ENCODE results near the gene SMURF1.
"Not testable (repeated sequence)": the region's sequence is repeated elsewhere in the genome, so short reads cannot be mapped to it uniquely, and the experiment has no call there.

The SMURF1 gene

DNA sequence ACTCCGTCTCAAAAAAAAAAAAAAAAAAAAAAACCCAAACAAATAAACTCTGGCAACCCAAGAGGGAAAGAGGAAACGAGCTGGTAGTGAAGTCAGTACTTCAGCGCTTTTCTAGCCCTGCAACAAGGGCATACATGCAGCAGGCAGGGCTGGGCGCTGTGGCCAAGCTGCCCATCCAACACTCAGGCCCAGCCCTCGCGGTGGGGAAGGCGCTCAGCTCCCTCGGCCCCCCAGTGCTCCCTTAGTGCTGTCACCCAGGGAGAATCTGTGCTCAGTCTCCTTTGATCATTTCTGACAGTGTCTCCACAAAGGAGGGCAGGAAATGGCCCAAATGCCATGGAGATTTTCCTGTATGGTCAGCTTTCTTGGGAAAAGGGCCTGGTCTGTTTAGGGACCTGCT is 97.2 kb downstream of the SMURF1 start:
- DNase-seq = no peak

DNA sequence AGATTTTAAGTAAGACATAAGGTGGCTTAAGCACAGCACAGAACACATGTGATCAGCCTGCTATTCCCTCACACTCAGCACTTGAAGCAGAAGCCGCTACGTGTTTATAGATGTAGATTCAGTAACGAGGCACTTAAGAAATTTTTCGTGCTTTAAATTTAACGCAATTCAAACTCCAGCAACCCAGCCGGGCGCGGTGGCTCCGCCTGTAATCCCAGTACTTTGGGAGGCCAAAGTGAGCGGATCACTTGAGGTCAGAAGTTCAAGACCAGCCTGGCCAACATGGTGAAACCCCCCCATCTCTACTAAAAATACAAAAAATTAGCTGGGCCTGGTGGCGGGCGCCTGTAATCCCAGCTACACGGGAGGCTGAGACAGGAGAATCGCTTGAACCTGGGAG is 97.6 kb downstream of the SMURF1 start:
- not testable (repeated sequence) for DNase-seq

DNA sequence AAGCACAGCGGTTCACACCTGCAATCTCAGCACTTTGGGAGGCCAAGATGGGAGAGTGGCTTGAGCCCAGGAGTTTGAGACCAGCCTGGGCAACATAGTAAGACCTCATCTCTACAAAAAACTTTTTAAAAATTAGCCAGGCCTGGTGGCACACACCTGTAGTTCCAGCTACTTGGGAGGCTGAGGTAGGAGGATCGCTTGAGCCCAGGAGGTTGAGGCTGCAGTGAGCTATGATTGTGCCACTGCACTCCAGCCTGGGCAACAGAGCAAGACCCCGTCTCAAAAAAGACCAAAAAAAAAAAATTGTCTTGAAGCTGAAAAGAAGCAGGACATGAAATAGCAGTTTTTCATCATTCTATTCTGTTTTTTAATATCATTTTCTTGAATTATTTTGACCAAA is 99.0 kb downstream of the SMURF1 start:
- not testable (repeated sequence) for DNase-seq

DNA sequence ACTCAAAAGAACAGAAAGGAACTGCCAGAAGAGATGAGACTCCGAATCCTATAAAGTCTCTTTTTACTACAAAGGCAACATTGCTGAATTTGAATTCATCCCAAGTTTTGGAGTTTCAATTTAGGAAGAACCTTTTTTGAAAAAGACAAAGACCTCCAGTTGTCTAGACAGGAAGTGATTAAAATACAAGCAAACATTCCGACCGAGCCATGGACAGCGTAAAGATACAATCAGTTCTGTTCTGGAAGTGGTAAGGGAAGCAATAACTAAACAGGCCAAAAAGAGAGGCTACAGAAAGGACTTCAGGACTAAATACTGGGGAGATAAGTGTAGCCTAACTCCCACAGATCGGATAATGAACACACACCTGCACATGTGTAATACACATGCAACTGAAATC is 101.0 kb downstream of the SMURF1 start:
- no peak for DNase-seq

DNA sequence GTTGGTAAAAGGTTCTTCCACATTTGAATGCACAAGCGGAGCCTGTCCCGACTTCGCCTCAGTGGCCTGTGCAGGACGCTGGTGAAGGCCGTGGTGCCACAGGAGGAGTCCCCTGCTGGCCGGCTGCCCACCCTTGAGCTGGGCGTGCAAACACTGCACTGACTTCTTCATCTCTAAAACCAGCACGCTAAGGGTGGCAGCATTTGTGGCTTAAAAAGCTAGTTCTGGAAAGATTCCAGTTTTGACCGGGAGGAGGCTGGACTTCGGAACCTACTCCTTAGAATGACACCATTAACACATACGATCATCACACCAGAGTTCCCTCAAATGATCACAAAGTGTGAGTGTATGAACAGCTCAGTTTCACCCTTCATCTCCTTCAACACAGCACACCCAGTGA is 102.4 kb downstream of the SMURF1 start:
- DNase-seq = no peak

DNA sequence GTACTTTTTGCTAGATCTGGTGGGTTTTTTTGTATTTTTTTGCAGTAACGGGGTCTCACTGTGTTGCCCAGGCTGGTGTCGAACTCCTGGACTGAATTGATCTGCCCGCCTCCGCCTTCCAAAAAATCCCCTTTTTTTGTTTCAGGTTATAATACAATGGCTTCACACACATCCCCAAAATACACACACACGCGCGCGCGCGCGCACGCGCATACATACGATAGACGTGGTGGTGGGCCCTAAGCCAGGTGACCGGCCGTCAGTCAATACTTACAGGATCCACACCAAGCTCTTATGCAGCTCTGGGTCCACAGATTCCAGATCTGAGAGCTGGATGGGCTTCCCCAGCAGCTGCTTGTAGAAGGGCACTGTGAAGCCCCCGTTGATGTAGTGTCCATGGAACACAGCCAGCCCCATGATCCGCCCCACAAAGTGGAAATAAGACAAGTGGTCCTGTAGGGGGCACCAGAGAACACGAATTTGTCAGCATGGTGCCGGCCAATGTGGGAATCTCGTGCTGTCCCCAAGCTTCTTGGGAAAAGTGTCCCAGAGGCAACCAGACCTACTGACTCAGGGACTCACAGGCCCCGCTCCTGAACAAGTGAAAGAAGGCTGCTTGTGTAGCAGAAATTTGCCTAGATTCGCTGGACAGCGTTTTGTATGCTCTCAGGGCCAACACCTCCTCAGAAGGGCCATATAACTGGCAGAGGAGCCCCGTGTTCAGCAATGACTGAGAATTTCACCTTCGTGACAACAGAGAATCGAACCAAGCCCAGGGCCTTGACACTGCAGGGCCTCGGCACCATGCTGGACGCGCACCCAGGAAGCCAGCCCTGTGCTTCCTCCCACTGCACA is 103.6 kb downstream of the SMURF1 start:
- peak; percentile 95 for DNase-seq

DNA sequence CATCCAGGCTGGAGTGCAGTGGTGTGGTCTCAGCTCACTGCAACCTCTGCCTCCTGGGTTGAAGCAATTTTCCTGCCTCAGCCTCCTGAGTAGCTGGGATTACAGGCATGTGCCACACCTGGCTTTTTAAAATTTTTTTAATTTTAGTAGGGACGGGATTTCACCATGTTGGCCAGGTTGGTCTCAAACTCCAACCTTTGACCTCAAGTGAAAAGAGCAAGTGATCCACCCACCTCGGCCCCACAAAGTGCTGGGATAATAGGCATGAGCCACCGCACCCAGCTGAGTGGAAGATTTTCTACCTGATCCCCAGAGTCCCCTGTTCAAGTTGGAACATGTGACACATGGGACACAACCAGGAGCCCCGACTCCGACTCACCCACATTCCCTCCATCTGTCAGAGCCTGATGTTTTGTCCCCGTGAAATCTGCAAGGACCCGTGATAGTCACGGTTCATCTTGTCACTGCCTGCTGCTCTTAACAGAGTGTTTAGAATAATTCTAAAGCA is 104.5 kb downstream of the SMURF1 start:
- DNase-seq = no peak

DNA sequence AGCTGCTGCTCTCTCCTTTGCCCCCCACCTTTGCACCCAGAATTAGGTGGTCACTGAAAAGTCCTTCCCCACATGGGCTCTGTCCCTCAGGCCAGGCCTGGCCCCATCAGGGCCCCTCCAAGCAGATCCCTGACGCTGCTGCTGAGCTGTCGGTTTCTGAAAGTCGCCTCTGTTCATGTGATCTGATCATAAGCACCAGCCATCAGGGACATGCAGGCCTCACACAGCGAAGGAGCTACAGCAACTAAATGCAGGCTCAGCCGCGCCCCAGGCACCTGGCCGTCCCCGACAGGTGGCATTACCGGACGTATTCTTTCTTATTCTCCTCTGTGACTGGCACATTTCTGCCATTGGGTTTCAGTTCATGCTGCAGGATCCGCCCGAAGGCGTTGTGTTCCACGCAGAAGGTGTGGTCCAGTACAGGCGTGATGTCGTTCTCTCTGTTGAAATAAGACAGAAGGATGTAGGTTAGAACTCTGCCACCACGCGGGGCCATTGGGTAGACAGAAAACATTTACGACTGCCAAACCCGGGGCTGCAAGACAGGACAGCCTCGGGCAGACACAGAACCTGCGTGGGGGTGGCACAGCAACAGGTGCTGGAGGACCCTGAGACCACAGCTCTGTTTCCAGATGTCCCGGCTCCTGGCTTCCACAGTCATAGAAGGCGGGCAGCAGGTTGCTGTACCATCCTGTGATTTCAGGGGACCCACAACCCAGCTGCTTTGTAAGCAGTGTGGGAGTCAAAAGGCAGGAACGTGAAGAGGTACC is 105.6 kb downstream of the SMURF1 start:
- no peak for DNase-seq

DNA sequence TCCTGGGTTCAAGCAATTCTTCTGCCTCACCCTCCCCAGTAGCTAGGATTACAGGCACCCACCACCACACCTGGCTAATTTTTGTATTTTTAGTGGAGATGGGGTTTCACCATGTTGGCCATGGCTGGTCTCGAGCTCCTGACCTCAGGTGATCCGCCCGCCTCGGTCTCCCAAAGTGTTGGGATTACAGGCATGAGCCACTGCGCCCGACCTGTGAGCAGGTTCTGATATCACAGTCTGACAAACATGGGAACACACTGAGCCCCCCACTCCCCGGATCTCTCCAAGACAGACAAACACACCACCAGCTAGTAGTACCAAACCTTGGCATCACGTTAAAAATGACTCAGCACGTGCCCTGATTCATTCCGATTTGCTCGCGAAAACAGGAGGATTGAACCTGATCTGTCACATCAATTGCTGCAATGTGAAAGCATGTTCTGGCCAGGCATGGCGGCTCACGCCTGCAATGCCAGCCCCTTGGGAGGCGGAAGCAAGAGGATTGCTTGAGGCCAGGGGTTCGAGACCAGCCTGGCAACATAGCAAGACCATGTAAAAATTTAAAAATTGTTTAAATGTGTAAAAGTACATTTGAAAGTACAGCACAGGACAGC is 106.5 kb downstream of the SMURF1 start:
- no peak for DNase-seq

DNA sequence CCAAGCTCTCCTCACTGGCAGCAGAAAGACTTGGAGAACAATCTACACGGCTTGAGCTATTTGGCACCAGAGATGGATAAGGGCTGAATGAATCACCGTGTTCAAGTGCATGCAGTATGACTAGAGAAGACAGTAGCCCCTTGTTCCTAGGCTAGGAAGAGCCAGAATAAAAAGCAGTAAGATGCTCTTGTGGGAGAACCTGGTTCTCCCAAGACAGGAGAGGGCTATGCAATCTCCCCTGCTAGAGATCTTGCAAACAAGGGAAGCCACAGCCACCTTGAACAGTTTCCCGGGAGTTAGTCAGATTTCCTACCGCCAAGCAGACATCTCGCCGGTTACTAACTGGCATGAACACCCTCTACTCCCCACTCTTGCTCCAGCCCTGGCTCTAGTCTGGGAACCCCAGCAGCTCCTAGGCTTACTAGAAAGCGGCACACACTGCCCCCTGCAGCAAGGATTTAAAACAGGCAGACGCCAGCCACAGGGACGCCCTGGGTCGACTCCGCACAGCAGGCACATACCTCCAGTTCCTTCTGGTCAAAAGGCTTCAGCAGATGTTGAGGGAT is 107.3 kb downstream of the SMURF1 start:
- DNase-seq = peak; percentile 11

DNA sequence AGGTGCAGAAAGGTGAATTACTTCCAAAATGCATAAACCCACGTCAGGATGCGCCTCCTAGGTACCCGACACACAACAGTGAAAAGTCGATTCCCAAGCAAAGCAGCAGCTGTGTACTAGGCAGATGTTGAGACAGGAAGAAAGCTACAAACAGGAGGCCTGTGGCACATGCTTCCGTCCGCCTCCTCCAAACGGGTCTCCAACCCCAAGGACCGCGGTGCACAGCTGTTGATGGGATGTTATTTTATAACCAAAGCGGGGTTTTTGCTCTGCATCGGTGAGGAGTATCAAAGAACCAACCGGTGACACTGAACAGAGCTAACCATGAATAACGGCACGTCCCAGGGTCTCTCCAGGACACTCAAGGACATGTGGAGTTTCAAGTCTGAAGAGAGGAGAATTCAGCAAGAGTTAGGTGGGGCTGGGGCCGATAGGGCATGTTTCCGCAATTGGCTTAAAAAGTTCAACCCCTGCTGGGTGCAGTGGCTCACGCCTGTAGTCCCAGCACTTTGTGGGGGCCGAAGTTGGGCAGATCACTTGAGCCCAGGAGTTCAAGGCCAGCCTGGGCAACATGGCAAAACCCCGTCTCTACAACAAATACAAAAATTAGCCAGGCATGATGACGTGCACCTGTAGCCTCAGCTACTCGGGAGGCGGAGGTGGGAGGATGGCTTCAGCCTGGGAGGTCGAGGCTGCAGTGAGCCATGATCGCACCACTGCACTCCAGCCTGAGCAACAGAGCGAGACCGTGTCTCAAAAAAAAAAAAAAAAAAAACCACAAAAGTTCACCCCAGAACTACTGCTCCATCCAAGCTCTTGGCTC is 108.0 kb downstream of the SMURF1 start:
- DNase-seq = no peak

DNA sequence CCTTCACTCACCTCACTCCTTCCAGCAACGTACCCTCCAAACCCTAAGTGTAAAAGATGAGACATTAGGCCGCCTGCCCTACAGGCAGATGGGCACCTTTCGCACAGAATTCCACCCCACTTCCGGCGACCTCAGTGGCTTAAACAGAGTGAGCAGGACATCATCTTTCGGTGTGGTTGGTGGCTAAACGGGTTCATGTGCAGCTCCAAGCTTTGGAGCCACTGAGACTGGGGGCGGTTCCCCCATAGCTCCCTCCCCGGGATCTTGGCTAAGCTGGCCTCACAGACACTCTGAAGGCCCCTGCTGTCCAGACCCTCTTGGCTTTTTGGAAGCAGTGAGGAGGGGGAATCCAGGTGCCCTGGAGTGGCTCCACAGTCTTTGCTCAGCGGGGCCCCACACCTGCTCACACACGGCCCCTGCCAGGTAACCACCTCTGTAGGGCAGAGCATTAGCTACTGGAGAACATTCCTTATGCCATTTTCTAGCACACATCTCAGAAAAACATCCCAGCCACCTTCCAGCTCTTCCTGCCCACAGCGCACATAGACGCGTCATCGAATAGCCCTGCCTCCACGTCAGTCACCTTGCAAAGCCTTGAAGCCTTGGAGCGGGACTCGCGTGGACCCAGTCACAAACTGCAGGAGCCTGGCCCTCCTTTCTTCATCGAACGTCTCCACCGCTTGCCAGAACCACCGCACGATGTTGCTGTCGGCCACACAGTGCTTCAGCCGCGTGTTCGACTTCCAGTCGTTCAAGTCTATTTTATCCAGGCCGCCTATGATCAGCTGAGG is 108.8 kb downstream of the SMURF1 start:
- no peak for DNase-seq

DNA sequence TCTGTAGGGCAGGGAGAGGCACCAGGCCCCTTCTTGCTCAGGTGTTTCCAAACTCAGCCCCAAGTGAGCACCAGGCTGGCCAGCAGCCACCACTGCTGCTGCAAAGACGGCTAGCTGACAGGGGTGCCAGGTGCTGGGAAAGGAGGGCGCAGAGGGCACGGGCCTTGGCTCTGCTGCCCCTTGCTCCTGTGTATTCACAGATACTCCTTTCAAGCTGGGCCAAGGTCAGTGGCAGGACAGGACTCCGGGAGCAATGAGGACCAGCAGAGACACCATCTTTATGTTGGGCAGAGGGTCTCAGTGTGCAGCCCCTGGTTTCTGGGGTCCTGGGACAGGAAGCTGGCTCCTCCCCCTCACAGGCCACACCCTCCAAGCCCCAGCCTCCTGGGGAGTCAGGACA is 110.1 kb downstream of the SMURF1 start:
- DNase-seq = no peak

DNA sequence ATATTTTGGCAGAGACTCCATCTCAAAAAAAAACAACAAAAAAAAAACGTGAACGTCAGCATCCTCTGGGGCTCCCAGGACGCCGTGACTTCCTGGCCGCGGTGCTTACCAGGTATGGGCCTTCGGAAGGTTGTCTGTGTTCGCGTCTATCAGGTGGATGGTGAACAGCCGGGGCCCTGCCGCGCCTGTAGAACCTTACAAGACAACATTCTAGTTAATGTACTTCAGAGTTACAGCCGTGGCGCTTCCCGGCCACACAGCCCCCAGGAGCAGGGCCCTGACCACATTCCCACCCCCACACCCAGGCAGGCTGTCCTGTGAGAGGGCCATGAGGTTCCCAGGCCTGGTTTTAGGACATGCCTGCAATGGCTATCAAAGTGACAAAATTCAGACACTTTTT is 111.0 kb downstream of the SMURF1 start:
- DNase-seq = no peak

DNA sequence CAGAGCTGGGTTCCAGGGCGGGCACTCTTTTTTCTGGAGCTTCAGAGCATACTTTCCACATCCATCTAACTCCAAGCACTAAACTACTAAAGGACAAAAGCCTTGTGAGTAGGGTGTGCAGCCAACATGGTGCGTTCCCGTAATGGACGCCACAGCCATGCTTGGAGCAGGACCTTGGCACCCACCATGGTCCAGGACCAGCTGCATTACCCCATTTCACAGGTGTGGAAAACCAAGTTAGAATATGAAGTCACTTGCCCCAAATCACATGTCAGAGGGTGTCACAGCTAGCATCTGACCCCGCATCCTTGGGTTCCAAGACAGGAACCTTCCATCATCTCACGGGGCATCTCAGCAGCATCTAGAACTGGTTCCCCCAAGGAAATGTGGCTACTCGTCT is 112.4 kb downstream of the SMURF1 start:
- no peak for DNase-seq

DNA sequence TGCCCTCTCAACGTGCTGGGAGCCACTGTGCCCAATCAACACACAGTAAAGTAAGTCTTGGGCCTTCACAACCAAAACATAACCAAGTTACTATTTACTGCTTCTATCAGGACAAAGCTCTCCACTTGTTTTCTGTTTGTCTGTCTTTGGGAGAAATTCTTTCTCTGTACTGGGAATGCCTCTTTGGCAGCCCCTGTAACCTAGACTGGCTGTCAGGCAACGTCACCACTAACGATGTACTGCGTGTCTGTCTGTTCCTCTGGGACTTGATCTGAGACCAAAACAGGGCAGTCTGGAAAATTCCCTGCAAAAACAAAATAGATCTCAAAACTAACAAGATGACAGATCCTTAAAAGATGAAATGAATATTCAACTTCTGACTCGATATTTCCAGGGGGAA is 113.0 kb downstream of the SMURF1 start:
- DNase-seq = no peak

DNA sequence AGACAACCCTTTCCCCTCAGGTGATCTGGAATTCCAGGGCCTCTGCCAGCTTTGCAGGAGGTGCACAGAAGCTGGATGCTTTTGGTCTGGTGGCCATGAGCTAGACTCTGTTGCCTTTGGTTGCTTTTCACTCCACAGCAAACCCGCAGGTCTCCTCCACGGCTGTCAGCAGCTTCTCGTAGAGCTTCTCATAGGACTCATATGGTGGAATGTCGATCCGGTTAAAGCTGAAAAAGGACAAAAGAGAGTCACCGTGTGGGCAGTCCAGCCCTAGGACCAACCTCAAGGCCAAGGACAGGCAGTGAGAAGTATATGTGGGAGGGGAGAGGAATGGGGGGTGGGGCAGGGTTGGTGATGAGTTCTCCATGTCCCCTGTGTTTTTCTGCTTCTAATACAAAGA is 113.5 kb downstream of the SMURF1 start:
- DNase-seq = no peak

DNA sequence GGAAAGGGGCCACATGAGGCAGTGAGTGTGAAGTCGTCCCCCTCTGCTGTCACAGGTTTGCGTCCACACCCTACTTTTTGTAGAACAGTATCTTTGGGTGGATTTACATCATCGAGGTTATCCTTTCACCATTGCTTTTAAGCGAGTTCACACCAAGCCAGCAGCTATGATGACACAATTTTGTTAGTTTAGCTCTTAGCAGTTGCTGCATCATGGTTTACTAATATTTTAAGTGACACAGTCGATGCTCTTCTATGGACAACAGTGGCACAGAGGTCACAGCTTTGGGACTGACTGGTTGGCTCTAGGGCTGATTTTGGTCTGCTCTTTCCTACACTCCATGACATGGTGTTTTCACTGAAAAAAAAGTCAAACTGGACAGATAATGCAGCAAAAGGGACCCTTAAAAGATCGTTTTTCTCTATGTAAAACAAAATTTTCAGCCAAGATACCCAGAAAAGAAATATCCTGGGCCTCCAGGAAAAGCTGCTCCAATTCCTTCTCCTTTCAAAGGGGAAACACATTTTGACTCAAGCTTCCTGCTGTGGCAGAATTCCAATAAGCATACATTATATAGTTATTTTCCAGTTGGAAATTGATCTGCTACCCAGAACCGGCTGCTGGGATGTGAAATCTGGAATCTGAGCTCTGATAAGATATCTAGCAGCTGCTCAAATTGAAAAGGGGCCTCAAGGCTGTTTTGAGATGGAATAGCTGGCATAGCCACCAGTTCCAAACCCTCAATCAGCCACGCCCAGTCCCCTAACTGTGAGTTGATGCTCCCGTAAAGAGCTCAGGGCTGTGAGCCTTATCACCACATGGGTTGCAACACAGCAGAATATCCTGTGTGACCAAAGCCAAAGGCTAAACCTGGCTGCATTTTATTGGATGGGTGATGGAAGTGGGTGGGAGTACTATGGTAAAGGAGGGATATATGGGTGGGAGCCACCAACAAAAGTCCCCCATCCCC is 114.2 kb downstream of the SMURF1 start:
- no peak for DNase-seq

DNA sequence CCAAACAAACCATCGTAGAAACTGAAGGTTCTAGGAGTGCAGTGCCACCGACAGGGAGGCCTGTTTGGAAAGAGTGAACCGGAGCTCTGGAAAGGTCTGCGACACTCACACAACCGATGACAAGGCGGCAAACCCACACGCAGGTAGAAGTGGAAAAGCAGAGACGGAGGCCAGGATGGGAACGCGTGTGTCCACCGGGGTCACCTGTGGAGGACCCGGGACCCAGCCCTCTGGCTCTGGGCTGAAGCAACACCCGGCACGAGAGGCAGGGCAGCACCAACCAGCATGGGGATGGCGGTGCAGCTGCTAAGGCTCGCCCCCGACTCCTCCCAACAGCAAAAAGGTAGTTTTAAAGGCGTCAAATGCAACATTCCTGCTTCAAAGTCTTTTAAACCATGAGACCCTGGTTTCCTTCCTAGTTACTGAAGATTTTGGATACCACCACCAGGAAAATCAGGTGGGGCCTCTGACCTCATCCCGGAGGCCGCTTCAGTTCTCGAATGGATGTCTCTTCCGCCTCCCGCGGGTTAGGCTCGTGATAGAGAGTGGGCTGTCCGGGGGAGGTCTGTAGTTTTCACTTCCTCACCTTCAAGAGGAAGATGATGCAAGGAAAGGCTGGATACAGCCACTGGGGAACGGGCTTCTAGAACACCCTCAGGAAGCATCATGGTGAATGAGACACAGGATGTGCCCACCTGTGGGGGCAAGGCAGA is 115.5 kb downstream of the SMURF1 start:
- DNase-seq = no peak

DNA sequence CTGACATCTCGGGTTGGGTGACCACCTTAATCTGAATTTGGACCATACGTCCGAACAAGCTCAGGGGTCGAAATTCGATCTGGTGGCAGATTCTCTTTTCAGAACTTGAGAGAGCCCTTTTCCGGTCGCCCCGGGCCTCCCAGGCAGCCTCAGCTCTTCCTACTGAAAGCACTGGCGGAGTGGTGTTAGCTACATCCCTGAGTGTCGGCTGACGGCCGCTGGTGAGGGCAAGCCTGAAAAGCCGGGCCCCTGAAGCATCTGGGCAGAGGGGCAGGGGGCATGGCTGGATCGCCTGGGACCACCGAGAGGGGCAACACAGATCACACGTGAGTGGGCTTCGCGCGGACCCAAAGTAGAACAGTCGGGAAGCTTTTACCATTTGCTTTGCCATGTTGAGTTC is 116.1 kb downstream of the SMURF1 start:
- no peak for DNase-seq
